Transverse colon (tissue), 4 donors: Measurements from ENCODE around the gene ZBTB46. TPM values are rescaled to one million over a fixed set of nuclear protein-coding genes. Genes with fewer than 3 reads are reported as not detected.

Source experiments
- DNase-seq: peaks from one replicate; pipeline ENCODE4 v3.0.0-alpha.2; 2019
- H3K27ac ChIP-seq, 4 donors: fragments of 200-600 bp; sonication (generic); 2 replicates each; pipeline ENCODE4 v1.5.1; 2016 to 2018; ENCODE audit warnings: inconsistent platforms in 4 of 4
- H3K27me3 ChIP-seq: fragments of 200-600 bp; sonication (generic); 2 replicates; pipeline ENCODE4 v1.5.1; 2017; ENCODE audit warnings: inconsistent platforms
- H3K36me3 ChIP-seq, 4 donors: fragments of 200-600 bp; sonication (generic); 2 replicates each; pipeline ENCODE4 v1.5.1; 2017 to 2019; ENCODE audit warnings: inconsistent platforms in 4 of 4
- H3K4me1 ChIP-seq, 4 donors: fragments of 200-600 bp; sonication (generic); 2 replicates each; pipeline ENCODE4 v1.5.1; 2017 to 2020; ENCODE audit warnings: inconsistent platforms in 4 of 4
- H3K4me3 ChIP-seq, 4 donors: fragments of 200-600 bp; sonication (generic); 1 replicate in 1 of 4; 2 replicates in 3 of 4; pipeline versions ENCODE4 v1.5.1 to v1.6.1; 2017 to 2019; ENCODE audit warnings: inconsistent platforms in 4 of 4
- H3K9me3 ChIP-seq, 2 donors: fragments of 200-600 bp; sonication (generic); 2 replicates each; pipeline ENCODE4 v1.5.1; 2017 to 2019; ENCODE audit warnings: inconsistent platforms in 2 of 2
- CTCF ChIP-seq, 5 experiments: fragments of 200-600 bp in 3 of 5; fragments of 450-650 bp in 2 of 5; sonication (generic) in 3 of 5; IDR thresholded peaks; 1 replicate in 2 of 5; 2 replicates in 3 of 5; pipeline ENCODE4 v1.5.1; 2016 to 2017; ENCODE audit warnings: antibody characterized with exemption in 5 of 5, inconsistent platforms in 3 of 5, mild to moderate bottlenecking in 2 of 5, moderate library complexity in 1 of 5
- EP300 ChIP-seq: sonication (generic); formaldehyde crosslinking; IDR thresholded peaks from one replicate; pipeline ENCODE4 v1.6.1; 2017; ENCODE audit warnings: antibody characterized with exemption, low read depth
- POLR2A ChIP-seq: fragments of 450-650 bp; IDR thresholded peaks from one replicate; pipeline ENCODE4 v1.6.1; 2016; ENCODE audit warnings: antibody characterized with exemption, mild to moderate bottlenecking, moderate library complexity
- POLR2AphosphoS5 ChIP-seq, 3 donors: sonication (generic); formaldehyde crosslinking; IDR thresholded peaks; one replicate each; pipeline ENCODE4 v1.6.1; 2016; ENCODE audit warnings: antibody characterized with exemption in 3 of 3
- WGBS, 2 donors: methylation state at CpG; one replicate each; pipeline ENCODE4 v1.1.5; 2018; ENCODE audit warnings: low coverage in 1 of 2; 5-methylcytosine and 5-hydroxymethylcytosine counted together
- in situ Hi-C, 4 donors: fragments of 200-750 bp; cut with MboI; loops; one replicate each; pipeline versions ENCODE4 v1.15.0 to v1.15.1; 2017; ENCODE audit warnings: low sequenced_read_pairs in 3 of 4, low pct_ligation_motif_present in 1 of 4, low pct_unique_long_range_greater_than_20kb in 1 of 4
- intact Hi-C: fragments of 100-400 bp; cut with DNase I; formaldehyde crosslinking; loops from one replicate; pipeline ENCODE4 v1.15.1; 2023; ENCODE audit warnings: low total_unique reads
- total RNA-seq, 4 donors: library from RNA; depleted of rRNA; stranded (reverse); fragments of >200 nt; gene quantifications; one replicate each; pipeline ENCODE4 v1.1.0, GENCODE V29; 2016

Gene ZBTB46
- total RNA-seq, 4 donors from 2014 or later: 2.3 to 6.0 (median 5.3) TPM

DNA sequence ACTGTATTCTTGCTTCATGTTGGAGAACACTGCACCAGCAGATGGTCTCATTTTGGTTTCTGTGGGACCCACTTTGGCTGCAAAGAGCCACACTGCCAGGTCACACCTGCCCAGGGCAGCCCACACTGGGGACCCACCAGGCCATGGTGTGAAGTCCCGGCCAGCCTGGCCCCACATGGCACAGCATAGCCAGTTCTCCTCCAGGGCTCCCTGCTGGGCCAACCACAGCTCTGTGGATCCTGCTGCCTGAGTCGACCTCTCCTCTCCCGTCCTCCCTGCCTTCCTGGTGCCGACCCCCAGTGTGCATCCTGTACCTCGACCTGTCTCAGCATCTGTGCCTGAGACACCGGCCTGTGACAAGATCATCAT lies 126.3 kb downstream of the ZBTB46 start:
- 92% methylated on average over 5 of the region's 6 CpGs; no CpG with 5 or more reads in 1 of the 2 donors for WGBS, 2 donors
- H3K9me3 ChIP-seq: no peaks in the 10 kb centered on the region
- H3K4me3 ChIP-seq: no peak overlapping the region
- H3K4me1 ChIP-seq: peaks cover 18 to 25% (median 23%) of the 10 kb centered on the region in 4 donors
- no peak overlapping the region for H3K27ac ChIP-seq
- peaks cover 0 to 8% (median 3%) of the 10 kb centered on the region in 4 donors for H3K36me3 ChIP-seq
- DNase-seq: no peak
- TF ChIP-seq EP300: no peak
- no peak for TF ChIP-seq POLR2A
- TF ChIP-seq CTCF (IDR thresholded peaks at IDR 0.05): no peak
- no peak for TF ChIP-seq POLR2AphosphoS5 (IDR thresholded peaks at IDR 0.05)
- H3K27me3 ChIP-seq: no peaks in the 10 kb centered on the region
- in situ Hi-C loops: no loop called here
- intact Hi-C loops: no loop called here

DNA sequence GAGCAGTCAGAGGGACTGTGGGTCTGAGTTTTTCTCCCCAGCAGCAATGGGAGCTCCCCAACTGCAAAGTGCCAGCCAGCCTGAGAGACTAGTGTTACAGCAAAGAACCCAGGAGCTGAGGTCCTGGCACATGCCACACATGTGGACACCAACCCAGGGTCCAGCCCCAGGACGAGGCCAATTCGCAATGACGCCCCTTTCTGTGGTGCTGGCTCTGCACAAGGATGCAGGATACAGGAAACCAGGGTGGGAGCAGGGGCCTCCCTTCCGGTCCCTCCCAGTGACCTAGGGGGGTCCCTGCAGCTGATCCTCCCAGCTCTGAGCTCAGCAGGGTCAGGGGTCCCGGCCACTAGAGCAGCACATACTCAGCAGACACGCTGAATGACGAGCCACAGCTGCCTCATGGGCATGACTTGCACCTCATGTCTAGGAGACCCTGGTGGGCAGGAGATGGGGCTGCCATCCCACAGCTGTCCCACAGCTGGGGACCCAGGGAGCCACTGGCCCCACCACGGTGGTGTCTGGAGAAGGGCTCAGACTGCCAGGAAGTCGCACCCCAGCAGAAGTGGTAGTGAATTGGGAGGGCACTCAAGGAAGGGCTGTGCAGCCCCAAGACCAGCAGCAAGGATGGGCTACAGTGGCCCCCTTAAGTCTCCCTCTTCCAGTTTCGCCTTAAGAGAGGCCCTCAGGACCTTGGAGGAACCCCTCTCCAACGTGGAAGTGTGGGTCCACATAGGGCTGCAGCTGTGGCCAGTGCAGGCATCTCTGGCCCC lies 126.9 kb downstream of the ZBTB46 start:
- no peak for DNase-seq
- Histone ChIP-seq H3K36me3 (peaks cover 0 to 8% (median 3%) of the 10 kb centered on the region in 4 donors), H3K4me3 (no peak overlapping the region), H3K27ac (no peak overlapping the region), H3K9me3 (no peaks in the 10 kb centered on the region), H3K27me3 (no peaks in the 10 kb centered on the region), H3K4me1 (peaks cover 15 to 26% (median 22%) of the 10 kb centered on the region in 4 donors)
- intact Hi-C loops: no loop called here
- in situ Hi-C loops: no loop called here
- WGBS, 2 donors: 87 to 100% methylated on average over 1 to 11 of the region's 11 CpGs
- no peak for TF ChIP-seq POLR2AphosphoS5 (IDR thresholded peaks at IDR 0.05)
- no peak for TF ChIP-seq CTCF (IDR thresholded peaks at IDR 0.05)
- TF ChIP-seq EP300: no peak
- TF ChIP-seq POLR2A: no peak

- in situ Hi-C loops: no loop called here
These were observed 127.5 kb downstream of the ZBTB46 start for GRCh38 chr20:63703471-63703975.

More at GRCh38 chr20:63703471-63703975, 127.5 kb downstream of the ZBTB46 start:
- H3K36me3 ChIP-seq: peaks cover 0 to 8% (median 3%) of the 10 kb centered on the region in 4 donors
- no peaks in the 10 kb centered on the region for H3K9me3 ChIP-seq
- WGBS, 2 donors: 87% methylated on average over 5 of the region's 15 CpGs; no CpG with 5 or more reads in 1 of the 2 donors
- intact Hi-C loops: no loop called here
- no peak for DNase-seq
- H3K4me1 ChIP-seq: peaks cover 15 to 25% (median 21%) of the 10 kb centered on the region in 4 donors
- H3K4me3 ChIP-seq: no peak overlapping the region
- TF ChIP-seq POLR2A (no peak), CTCF (IDR thresholded peaks at IDR 0.05) (no peak), EP300 (no peak), POLR2AphosphoS5 (IDR thresholded peaks at IDR 0.05) (no peak)
- H3K27me3 ChIP-seq: no peaks in the 10 kb centered on the region
- H3K27ac ChIP-seq: no peak overlapping the region
